Middle frontal gyrus (tissue), 1 donor: ENCODE measurements around the gene GABRG3.
A peak's percentile ranks its signal among the peaks of the same experiment; 100 is the strongest.

Source experiments
- DNase-seq: peaks from one replicate; pipeline ENCODE4 v3.0.0-alpha.2; 2015; ENCODE audit warnings: low spot score; ENCODE audit errors: extremely low spot score

Gene GABRG3

DNA sequence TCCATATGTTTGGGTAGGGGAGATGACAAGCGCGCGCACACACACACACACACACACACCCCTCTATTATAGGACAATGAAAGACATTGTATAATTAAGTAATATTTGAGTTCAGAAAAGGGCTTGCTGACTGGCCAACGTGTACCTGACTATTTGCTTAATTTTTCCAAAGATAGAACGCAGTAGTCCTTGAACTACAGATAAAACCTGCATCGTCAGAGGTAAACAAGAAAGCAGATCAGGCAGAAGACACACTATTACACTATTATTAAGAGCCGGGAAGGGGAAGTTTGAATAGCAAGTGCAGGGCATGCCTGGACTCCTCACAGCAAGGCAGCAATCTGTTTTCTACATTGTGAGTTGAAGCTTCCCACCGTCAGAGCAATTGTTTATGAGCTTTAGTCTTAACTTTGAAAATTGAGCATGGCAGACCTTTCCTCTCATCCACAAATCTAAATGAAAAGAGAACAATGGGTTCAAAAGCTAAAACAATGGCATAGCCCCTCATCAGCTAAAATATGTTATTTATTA is 427.7 kb downstream of the GABRG3 start:
- no peak for DNase-seq

DNA sequence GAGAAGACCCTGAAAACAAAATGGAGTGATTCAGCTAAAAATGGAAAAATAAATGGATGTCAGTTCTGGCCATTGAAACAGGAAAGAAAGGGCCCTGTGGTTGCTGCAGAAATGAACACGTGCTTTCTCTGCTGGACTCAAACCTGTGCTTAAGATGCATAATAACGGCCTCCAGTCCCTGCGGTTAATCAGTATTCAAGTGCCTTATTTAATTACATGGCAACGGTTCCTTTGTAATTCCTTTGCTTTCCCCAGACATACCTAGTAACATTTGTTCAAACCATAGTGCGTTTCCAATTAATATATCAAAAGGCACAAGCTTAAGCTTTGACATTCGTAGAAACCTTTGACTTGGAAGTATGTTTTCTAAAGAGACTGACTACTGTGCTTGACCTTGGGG is 428.3 kb downstream of the GABRG3 start:
- no peak for DNase-seq

DNA sequence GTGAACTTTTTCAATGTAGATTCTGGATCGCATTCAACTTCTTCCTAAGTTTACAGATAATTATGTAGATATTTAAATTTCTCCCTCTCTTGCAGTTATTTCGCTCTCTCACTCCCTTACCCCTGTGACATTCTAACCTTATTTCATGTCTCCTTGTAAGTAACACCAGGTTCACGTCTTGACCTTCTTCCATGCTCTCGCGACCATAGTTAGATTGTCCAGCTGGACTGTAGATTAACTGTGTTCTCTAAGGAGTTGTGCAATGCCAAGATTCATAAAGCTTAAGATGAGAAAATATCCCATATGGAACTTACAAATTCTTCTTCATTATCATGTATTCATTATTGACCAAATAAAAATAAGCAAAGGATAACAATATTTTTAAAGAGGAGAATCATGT is 430.5 kb downstream of the GABRG3 start:
- DNase-seq = no peak

DNA sequence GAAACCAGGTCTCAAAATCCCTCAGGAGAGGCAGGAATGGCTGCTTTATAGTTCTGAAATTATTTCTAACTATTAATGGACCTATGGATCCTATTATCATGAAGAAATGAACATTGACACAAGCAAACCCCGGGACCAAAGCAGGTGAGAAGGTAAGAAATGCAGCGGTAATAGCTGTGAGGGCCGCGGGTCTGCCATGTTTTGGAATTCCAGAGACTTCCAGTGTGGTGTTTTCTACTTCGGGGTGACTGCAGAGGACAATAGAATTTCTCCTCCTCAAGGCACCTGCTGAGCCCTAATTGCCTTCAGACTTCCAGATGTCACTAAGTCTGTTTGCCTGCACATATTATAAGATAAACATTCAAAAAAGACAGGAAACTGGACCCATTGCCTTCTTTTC is 437.4 kb downstream of the GABRG3 start:
- DNase-seq = no peak

DNA sequence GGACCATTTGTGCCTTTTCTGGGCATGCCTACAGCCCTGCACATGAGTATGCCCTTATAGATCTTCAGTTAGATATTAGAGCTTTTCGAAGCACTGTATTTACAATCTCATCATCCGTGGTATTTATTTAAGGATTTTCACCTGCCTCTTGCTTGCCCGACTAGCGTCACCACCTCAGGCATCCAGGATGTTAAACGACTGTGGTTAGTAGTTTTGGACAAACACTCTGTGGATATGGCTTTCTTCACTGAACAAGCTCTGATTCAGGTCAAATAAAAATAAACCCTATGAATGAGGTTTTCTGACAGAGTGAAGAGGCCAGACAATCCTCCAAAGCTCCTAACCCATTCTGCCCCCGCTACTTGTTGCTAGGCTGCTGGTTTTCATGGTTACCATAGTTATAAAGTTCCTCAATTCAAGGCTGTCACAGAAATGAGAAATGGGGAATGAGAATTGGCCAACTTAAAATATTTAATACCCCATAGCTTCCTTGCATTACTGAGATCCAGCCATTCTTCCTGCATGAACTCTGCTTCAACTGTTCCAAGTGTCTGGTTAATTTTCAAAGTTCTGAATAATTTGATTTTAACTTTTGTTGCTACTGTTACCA is 440.1 kb downstream of the GABRG3 start:
- no peak for DNase-seq

DNA sequence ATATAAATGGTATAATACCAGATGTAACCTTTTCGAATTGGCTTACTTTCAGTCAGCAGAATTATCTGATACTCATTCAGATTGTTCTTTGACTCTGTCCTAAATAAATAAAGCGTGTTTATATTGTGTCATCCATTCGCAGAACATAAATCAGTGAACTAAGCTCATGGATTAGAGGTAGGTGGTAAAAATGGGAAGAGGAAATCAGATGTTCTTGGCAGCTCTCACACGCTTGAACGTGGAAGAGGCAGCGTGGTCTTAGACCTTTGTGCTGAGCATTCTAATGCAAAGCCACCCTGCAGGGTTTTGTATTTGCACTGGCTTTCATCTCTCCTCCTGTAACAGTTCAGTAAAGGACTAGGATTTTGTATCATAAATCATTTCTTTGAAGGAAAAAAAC is 441.4 kb downstream of the GABRG3 start:
- DNase-seq = no peak

DNA sequence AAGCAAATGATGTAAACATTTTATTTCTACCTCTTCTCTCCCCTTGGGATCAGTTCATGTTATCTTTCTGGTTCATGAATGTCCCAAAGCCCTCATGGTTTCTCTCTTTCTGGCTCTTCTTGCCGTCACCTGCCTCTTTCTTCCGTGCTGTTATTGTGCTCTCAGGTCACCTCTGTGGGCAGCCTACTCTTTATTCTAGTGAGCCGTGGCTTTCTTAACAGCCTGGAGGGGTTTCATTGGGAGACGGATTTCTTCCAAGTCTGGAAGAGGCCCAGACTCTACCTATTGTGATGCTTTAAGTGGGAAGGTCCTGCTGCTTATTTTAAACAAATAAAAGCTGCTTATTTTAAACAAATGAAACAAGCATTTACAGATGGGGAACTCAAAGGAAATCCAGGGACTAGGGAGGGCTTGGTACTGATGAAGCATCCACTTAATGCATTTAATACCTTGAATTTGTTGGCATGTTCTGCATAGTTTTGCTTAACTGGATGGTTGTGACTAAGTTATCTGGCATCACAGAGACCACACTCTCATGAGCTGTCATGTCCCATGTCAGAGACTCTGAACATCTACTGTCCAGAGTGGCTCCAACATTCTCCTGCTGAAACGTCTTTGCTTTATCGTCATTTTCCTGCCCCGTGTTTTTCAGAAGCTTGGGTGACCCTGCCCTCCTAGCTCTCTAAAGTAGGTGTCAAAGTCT is 443.3 kb downstream of the GABRG3 start:
- no peak for DNase-seq

DNA sequence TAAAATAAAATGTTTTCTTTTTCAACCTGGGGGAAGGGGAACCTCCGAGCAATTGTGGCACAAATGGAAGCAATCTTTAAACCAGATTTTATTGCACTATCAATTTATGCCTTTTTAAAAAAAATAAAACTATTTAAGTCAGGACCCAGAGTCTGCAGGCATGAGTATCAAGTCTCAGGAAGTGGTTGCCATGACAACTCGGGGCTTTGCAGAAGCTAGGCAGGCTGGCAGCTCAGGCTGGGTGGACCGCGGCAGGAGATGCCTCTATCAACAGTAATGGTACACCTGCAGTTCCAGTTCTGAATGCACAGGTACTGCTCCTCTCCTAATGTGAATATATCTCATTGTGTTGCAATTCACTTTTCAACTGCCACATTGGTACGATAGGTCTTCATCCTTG is 447.7 kb downstream of the GABRG3 start:
- DNase-seq = peak; percentile 36

DNA sequence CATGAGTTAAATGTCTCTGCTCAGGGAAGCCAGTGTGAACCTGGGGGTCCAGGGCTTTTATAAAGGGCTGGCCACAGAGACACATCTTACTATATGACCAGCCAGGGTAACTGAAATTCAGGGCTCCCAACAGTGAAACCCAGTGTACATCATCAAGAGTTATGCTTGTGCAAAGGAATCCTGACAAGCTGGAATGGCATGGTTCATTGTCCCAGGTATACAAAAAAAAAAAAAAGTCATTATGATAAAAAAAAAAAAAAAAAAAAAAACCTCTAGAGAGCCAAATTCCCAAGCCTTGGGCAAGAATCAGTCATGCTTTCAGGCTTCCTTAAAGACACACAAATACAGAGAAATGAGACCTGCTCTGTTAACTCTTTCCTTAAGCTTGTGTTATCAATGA is 452.0 kb downstream of the GABRG3 start:
- DNase-seq = no peak

DNA sequence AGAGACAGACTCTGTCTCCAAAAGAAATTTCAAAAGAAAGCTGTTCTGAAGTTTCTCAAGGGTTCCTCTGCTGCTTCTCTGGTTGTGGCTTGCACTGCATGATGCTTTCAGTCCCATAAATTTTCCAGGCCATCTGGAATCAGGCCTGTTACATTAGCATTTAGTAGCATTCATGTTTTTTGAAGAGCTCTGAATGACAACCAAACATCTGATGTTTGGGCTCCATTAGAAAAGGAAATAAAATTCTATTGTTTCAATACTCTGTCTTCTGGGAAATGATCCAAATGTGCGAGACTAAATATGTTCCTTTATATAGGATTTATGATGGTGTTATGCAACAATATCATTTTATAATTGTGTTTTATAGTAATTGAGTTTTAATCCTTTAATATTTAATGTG is 455.8 kb downstream of the GABRG3 start:
- DNase-seq = no peak

DNA sequence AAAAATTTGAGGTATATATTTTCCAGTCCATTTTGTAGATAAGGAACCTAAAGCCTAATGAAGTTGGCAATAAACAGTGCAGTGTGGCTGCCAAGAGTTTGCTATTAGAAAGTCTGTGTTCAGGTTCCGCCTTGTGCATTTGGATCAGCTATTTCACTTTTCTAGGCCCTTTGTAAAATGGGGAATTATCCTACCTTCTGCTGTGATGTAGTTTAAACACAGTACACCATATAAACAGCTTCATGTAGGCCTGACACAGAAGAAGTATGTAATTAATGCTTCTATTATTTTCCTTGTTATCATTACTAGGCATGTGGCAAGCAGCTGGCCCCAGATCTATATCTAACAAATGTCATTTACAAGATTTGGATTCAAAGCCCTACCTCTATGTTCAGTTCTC is 456.3 kb downstream of the GABRG3 start:
- no peak for DNase-seq

DNA sequence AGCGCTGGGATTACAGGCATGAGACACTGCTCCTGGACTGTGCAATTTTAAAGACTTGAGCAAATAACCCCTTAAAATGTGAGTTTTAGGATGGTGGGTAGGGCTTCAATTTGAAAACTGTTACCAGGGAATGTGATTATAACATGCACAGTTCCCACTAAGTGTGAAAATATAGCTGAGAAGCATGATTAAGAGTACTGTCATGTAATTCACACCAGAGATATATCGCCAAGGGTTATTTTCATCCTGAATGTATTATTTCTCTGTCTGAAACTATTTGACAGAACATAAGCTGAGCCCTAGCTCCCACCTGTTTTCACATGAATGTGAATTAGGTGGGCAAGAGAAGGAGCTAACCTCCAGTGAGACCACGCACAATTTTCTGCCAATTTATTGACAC is 457.2 kb downstream of the GABRG3 start:
- DNase-seq = no peak

DNA sequence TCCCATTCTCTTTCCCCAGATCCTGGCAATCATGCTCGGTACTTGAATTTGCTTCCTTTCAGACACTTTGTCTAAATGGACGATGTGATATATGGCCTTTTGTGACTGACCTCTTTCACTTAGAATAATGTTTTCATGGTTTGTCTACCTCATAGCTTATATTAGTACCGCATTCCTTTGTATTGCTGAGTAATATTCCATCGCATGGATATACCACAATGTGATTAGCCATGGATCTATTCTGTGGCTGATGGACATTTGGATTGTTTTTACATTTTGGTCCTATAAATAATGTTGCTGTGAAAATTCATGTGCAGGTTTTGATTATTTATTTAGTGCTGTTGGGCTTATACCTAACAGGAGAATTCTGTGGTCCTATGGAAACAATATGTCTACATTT is 458.6 kb downstream of the GABRG3 start:
- no peak for DNase-seq

DNA sequence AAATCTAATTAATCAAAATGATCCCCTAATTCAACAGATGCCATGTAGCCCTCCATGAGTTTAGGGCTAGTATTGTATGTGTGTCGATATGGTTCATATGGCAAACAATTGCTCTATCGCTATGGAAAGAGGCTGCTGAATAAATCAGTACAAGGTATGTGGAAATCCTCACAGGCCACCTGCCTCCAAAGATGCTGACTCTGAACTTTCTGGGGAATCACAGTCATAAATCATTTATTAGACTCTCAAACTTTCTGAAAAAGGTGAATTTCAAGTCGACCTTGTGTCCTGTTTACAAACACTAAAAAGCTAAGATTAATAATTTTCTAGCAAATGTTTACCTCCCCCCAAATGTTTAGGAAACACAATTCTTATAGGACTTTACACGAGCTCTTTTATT is 462.6 kb downstream of the GABRG3 start:
- DNase-seq = no peak

DNA sequence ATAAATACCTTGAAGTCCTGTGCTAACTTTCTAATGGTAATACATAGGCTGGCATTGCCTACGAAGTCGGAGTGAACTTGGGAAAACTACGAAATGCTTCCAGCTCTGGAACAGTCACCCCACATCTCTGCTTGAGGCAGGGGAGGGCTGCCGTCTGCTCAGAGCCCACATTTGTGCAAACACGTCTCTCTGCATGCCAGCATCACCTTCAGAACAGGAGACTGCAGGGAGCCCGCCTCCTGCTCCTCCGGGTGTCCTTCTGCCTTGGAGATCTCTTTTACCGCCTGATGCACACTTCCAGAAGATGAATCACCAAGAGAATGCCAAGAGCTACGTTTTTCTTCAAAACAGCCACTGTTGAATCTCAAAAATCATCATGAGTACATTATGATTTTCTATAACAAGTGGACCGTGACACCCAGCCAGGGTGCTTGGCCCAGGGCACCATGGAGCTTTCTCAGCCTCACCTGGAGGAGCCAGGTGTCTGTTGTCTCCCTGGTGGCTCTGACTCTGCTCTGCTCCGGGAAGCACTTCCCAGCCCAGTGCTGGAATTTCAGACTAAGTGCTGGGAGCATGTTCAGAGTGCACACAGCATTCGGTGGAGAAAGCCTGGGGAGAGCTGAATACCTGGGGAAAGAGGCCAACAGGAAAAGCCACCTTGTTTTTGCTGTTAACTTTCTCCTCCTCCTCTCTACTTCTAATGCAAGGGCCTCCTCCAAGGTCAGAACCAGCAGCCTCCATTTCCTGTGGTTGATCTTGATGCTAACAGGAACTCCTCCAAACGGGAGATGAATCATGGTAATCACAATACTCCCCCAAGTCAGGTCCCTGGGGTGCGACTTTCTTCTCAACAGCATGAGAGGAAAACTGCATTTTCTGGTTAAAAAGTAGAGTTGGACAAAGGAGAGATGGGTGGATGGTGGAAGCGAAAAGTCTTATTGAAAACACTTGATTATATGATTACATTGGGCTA is 467.7 kb downstream of the GABRG3 start:
- peak; percentile 39 for DNase-seq

DNA sequence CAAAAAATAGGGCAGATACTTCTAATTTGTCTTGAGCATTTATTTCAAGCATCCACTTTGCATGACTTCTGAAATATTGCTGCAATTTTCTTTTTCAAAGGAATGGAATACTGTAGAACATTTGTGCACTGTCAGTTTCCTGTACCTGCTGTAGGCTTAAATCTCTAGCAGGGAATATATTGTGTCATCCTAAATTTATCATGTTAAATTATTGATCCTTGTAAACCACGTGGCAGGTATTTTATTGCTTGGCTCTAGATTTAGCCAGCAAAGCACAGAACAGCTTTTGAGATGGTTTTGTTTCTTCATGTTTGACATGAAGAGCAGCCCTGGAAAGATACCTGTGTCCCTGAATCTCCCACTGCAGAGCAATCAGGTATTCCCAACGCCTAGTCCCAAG is 470.1 kb downstream of the GABRG3 start:
- no peak for DNase-seq

DNA sequence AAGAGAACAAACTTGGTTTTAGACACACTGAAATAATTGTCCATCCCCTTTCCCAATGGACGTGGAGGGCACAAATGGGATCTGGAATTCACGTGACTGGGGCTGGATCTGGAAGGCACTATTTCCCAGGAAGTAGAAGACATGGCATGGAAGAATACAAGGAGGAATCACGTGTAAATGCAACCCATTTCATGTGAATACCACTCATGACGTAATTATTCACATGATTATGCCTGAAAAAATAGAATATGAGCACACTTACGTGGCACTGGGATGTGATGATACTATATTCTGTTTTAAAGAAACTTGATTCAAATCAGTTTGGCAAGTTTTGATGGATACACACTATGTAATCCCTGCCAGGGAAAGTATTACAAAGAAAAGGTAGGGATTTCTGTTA is 477.3 kb downstream of the GABRG3 start:
- DNase-seq = no peak

DNA sequence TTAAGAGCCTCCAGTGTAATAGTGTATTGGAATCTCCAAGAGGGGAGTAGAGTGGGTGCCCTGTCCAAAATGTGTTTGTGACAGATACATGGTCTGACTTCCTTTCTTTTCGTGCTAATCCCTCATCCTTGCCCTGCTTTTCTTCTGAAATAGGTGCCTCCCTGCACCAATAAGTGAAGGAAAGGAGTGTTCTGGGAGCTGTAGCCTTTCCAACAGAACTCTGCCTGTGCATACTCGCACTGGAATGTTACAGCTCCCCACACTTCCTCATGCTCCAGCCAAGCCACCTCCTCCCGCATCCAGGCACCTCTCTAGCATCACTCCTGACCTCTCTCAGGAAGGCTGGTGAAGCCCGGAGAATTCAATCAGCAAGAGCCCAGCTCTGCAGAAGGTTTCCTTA is 478.0 kb downstream of the GABRG3 start:
- no peak for DNase-seq

DNA sequence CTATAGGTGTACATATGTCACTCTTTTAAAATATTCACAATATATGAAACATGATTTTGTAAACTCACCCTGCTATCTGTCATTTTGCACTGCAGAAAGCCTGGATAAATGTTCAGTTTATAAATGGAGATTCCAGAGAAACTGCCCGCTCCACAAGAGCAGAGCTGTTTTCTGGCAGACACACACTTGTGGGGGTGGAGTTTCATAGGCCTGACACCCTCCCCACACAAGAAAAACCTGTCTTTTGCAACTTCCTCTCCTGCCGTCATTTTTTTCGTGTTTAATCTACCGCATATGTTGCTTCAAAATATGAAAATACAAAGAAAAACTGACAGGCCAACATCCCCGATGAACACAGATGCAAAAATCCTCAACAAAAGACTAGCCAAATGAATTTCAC is 479.0 kb downstream of the GABRG3 start:
- DNase-seq = peak; percentile 40

DNA sequence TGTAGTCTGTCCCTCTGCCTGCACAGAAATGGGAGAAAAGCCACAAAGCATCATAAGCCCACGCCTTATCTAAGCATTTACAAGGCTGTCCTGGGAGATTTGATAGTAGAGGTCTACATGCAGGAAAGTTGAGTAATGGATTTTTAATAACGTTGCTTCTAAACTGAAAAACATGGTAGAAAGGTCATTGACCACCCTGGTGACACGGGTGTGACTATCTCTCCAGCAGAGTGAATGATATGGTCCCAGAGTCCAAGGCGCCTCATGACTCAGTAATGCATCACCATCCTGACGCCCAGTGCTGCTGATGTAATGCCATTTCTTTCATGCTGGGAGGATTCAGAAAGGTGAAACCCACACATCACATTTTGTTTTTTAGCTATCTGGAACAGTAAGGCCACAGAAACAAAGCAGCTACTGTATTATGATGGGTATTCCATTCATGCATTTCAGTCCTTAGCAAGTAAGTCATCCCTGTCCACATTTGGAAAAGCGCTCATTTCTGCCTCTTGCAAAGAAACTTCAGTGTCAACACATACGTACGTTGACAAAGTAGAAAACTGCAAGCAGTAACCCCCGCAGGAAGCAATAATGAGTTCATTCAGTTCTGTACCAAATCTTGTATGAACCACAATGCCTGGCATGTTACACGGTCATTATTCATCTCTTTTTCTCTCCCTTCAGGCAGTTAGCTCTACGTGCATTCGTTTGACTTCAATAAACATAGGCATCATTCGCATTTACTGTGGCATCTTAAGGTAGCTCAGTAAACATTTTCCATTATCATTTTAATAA is 483.5 kb downstream of the GABRG3 start:
- DNase-seq = no peak

DNA sequence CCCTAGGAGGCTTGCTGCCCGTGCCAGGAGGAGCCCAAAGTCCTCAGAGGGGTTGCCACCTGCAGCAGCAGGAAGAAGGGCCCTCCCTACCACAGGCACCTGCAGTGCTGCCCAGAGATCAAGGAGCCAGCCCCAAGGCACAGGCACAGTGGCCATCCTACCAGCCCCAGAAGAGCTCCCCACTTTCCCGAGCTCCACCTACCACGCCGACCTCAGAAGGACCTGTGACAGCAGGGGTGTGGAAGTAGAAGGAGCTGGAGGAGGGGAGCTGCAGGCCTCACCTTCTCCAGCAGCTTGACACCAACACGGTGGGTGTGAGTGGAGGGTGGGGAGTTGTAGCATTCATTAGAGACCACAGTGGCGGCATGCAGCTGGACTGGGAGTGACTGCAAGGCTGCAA is 485.8 kb downstream of the GABRG3 start:
- no peak for DNase-seq
